GM12874 (cell line): Measurements from ENCODE around the gene SSB.

Source experiments
- TF ChIP-seq, protein P1 (sequence below): IDR thresholded peaks from 2 replicates; pipeline ENCODE4 v1.5.1; 2011; ENCODE audit warnings: low read depth, mild to moderate bottlenecking, control low read depth, low read length, moderate library complexity; ENCODE audit not compliant: insufficient read depth

SSB gene

DNA sequence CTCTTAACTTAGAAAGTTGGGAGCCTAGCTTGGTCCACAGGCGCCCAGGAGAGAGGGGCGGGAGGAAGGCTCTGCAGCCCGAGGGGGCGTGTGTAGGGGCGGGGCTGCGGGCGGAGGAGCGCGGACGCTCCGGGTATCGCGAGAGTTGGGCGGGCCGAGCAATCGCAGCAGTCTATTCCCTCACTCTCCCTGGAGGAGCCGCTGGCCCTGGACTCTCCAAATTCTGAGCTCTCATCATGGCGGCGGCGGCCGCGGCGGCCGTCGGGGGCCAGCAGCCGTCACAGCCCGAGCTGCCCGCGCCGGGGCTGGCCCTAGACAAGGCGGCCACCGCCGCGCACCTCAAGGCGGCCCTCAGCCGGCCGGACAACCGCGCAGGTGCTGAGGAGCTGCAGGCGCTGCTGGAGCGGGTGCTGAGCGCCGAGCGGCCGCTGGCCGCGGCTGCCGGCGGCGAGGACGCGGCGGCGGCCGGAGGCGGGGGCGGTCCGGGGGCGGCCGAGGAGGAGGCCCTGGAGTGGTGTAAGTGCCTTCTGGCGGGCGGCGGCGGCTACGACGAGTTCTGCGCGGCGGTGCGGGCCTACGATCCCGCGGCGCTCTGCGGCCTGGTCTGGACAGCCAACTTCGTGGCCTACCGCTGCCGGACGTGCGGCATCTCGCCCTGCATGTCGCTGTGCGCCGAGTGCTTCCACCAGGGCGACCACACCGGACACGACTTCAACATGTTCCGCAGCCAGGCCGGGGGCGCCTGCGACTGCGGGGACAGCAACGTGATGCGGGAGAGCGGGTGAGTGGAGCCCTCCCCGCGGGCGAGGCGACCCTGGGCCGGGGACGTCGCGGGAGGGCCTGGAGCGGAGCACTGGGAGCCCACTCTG, 28.8 kb downstream of the SSB start, which contains the start of gene UBR3:
Gene UBR3, plus strand, starts transcription at position 183 of the 869 bp plus-strand sequence. Its CDS starts 54 bp downstream, at position 237.
- TF ChIP-seq, protein P1, sequence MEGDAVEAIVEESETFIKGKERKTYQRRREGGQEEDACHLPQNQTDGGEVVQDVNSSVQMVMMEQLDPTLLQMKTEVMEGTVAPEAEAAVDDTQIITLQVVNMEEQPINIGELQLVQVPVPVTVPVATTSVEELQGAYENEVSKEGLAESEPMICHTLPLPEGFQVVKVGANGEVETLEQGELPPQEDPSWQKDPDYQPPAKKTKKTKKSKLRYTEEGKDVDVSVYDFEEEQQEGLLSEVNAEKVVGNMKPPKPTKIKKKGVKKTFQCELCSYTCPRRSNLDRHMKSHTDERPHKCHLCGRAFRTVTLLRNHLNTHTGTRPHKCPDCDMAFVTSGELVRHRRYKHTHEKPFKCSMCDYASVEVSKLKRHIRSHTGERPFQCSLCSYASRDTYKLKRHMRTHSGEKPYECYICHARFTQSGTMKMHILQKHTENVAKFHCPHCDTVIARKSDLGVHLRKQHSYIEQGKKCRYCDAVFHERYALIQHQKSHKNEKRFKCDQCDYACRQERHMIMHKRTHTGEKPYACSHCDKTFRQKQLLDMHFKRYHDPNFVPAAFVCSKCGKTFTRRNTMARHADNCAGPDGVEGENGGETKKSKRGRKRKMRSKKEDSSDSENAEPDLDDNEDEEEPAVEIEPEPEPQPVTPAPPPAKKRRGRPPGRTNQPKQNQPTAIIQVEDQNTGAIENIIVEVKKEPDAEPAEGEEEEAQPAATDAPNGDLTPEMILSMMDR = no peak; the same call in 1 of the 2 replicates

DNA sequence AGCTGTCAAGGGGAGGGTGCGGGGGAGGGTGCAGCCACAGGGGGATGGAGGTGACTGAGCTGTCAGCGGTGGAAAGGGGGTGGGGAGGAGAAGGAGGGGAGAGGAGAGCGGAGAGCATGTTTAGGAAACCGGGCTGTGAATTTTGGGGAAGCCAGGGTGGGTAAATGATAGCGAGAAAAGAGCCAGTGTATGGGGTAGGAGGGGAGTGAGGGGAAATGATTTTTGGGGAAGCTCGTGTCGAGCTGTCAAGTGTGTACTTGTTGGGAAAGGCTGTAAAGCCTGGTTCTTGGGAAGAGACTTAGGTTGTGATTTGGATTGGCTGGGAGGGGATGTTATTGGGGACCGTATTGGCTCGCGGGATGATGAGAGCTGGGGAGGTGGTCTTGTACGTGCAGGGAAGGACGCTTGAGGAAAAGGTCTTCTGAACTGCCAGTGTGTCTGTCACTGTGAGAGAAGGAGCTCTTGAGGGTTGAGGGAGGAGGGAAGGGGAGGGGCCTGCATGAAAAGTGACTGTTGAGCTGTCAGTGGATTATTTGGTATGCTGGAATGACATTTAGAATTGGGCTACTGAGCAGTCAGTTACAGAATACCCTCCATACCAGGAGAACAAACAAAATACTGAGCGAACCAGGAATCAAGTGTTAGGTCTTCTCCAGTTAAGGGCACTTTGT, 29.6 kb downstream of the SSB start:
- TF ChIP-seq, protein P1 = no peak

DNA sequence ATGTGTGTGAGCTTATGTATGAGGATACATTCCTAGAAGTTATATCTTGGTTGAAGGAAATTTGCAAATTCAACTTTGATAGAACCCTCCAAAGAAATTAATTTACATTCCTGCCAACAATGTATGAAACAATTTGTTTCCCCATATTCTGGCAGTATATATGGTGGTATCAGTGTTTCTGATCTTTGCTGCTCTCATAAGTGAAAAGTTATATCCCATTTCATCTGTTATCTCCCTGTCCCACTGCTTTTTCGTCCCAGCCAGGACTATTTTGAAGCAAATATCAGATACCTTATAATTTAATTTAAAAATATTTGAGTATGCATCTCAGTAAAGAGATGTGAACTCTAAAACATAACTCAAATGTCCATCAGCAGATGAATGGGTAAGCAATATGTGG, 35.7 kb downstream of the SSB start:
- TF ChIP-seq, protein P1 = no peak

DNA sequence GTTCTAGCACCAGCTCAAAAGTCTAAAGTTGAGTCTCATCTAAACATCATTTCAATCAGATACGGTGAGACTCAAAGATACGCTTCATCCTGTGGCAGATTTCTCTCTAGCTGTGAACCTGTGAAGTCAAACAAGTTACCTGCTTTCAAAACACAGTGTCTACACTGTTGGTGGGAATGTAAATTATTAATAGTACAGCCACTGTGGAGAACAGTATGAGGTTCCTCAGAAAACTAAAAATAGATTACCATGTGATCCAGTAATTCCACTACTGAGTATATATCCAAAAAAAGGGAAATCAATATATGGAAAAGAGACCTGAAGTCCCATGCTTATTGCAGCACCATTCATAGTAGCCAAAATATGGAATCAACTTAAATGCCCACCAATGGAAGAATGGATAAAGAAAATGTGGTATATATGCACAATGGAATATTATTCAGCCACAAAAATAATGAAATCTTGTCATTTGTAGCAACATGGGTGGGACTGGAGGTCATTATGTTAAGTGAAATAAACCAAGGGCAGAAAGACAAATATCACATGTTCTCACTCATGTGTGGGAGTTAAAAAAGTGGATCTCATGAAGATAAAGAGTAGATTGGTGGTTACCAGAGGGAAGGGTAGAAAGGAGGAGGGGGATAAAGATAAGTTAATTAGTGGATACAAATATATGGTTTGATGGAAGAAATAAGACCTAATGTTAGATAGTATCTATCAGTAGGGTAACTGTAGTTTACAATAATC, 40.2 kb downstream of the SSB start:
- TF ChIP-seq, protein P1 = no peak

DNA sequence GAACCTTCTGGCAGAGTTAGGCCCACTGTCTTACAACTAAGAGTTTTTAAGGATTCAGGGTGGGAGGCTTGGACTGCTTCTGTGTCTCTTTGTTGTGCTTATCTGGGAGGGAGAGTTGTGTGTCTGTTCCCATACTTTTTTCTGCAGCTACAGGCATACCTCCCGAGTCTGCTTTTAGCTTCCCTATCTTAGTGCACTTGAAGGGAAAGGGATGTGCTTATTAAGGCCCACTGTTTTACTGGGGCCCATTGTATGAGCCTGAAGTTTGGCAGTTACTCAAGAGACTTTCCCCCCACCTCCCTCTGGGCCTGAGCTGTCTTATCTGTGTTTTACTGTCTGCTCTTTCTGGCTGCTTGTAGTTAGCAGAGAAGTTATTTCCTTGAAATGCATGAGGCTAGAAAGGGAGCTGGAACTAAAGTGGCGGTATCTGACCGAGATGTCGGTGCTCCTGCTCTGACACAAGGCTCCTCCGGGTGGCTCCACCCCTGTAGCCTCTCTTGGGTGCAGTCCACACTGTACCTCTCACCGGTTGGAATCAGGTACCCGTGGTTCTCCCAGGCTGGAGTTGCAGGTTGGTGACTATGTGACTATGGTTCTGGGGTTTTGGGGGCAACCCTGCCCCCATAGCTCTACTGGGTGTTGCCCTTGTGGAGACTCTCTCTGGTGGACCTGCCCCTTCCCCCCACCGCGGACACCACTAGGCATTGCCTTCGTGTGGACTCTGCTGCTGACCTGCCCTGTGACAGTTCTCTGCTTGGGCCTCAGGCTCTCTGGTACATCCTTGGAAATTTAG, 41.5 kb downstream of the SSB start:
- TF ChIP-seq, protein P1 = no peak

DNA sequence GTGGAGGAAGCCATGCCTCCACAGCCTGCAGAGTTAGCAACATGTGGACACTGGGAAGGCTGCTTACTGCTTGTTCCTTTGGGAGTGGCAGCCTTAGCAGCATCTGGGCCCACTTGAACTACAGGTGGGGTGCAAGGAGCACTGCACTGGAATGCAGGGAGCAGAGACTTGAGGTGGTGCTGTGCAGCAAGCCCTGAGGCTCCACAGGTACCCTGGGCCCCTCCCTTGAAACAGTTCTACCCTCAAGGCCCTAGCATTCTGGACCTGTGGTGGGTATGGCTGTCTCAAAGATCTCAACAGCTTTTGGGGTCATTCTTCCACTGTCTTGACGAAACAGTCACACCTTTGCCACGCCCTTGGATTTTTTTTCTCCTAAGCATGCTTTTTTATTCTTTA, 42.1 kb downstream of the SSB start:
- TF ChIP-seq, protein P1 = no peak

DNA sequence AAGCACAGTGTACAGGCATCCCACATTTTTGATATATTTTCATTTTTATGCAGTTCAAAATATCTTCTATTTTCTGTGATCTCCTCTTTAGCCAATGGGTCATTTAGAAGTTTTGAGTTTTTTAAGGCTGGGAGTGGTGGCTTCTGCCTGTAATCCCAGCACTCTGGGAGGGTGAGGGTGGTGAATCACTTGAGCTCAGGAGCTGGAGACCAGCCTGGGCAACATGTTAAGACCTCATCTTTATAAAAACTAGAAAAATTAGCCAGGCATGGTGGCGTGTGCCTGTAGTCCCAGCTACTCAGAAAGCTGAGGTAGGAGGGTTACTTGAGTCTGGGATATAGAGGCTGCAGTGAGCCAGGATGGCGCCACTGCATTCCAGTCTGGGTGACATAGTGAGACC, 46.3 kb downstream of the SSB start:
- TF ChIP-seq, protein P1 = no peak
